Fibroblast of pulmonary artery (primary cell): ENCODE data around the gene ZNF423.

Experiments
- DNase-seq: peaks from one replicate; pipeline ENCODE4 v3.0.0-alpha.2; 2010; ENCODE audit warnings: low read depth
- H3K4me3 ChIP-seq: replicated peaks from 2 replicates; pipeline ENCODE4 v1.5.1; 2011; ENCODE audit warnings: low read depth, mild to moderate bottlenecking, control low read depth, low read length, moderate library complexity
- CTCF ChIP-seq: IDR thresholded peaks from 2 replicates; pipeline ENCODE4 v1.5.1; 2011; ENCODE audit warnings: mild to moderate bottlenecking, control low read depth, low read length, inconsistent platforms; ENCODE audit errors: missing control alignments

ZNF423 gene

GRCh38 chr16:49693445-49693844, 162.5 kb downstream of the ZNF423 start:
- DNase-seq = no peak
- H3K4me3 ChIP-seq = no peak overlapping the region
- TF ChIP-seq CTCF = no peak

GRCh38 chr16:49690778-49691177, 165.1 kb downstream of the ZNF423 start:
- DNase-seq = no peak
- no peak for TF ChIP-seq CTCF
- H3K4me3 ChIP-seq = no peak overlapping the region

DNA sequence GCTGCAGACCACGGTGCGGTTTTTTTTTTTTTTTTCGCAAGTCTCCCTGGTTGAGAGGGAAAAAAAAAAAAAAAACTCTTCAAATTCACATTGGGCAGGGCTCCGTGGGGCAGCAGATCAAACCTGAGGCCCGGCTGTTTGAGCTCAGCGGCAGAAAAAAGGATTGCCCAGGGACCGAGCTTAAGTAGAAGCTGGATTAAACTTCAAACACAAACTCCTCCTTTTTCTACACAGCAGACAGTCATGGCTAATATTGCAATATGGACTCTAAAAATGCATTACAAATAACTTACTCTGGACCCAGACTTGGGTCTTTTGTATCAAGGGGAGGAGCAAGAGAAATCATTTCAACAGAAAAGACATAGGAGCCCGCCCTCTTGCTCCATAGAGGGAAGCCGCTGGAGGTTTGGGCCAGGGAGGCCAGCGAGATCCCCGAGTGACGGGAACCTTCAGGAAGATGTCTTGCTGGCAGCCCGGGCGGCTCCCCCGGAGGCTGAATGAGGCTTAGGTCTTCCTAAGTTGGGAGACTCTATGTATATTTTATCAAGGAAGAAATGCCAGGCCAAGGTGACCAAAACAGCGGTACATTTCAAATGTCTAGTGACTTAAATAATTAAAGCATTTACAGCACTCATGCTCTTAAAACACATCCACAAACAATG, 167.7 kb downstream of the ZNF423 start:
- no peak for DNase-seq
- no peak overlapping the region for H3K4me3 ChIP-seq
- no peak for TF ChIP-seq CTCF

GRCh38 chr16:49687476-49688002, 168.4 kb downstream of the ZNF423 start:
- no peak for DNase-seq
- H3K4me3 ChIP-seq = no peak overlapping the region
- no peak for TF ChIP-seq CTCF

DNA sequence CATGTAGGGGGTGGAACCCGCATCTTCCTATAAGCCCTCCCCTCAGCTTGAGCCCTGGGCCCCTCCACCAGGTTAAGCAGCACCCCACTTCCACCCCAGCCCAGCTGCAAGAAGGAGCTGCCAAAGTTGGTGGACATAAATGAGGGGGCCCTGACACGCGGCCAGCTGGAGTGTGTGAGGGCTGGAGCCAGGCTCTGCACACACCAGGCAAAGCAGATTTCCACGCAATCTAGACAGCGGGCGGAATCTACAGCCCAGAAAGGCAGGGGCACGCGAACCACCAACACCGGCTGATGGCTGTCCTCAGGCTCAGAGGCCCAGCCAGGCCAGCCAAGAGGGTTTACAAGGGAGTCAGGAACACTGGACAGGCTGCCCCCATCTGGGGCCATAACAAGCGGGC, 171.2 kb downstream of the ZNF423 start:
- no peak overlapping the region for H3K4me3 ChIP-seq
- no peak for DNase-seq
- no peak for TF ChIP-seq CTCF

DNA sequence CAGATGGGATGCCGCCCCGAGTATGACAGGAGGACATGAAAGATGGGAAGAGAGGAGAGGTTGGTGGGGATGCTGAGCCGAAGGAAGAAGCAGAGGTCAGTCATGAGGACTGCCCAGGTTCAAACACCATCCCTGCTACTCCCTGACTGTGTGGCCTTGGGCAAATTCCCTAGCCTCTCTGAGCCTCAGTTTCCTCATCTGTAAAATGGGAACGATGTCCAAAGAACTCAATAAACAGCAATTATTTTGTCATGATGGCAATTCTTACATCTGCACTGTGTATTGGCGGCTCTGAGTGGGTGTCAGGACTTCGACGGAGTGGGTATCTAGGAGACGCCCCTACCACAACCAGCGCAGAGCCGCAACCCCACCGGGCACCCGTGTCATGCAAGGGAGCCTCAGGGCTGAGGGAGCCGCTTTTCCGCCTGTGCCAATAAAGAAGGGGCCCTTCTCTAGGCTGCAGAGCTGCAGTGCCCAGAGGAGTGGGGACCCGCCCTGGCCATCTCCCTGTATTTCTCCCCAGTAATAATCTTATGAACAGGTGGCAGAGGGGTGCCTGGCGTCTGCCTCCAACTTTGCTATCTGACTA, 173.2 kb downstream of the ZNF423 start:
- no peak for TF ChIP-seq CTCF
- no peak overlapping the region for H3K4me3 ChIP-seq
- no peak for DNase-seq

- H3K4me3 ChIP-seq = no peak overlapping the region
- DNase-seq = no peak
- no peak for TF ChIP-seq CTCF
Observed at GRCh38 chr16:49681217-49681883, 174.6 kb downstream of the ZNF423 start.
